ENCODE results near the gene RASA3. TPM values are rescaled to one million over a fixed set of nuclear protein-coding genes. Genes with fewer than 3 reads are reported as not detected.

The RASA3 gene
- total RNA-seq, 2 donors from 2014 or later, result 10.2 to 13.2 TPM

DNA sequence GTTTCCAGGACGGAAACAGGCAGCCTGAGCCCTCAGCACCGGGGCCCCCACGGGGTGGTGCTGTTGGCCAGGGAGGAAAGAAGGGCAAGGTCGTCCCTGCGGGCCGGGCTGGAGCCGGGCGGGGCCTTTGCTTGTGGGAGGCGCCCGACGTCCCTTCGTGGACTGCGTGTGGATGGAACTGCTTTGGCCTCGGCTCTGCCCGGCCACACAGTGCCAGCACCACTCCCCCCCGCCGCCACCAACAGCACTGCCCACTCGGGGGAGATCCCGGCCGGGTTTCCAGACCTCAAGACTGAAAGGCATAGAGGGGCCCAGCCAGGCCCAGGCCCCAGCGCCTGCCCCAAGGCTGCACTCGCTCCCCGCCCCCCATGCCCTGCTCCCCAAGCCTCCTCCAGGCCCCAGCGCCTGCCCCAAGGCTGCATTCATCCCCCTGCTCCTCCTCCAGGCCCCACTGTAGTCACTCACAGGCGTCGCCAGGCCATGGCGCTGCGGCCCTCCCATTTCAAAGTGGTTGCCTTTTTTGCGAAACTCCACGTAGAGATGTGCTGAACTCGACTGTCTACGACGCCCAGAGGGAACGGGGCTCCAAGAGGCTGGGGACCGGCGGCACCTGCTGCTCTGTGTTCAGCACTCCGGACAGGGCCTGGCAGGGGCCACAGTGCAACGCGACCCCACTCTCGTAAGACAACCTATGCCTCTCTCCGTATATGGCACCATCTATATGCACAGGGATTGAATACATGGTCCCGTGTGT is 181.0 kb downstream of the RASA3 start:
- H3K4me3 ChIP-seq, result peak overlapping the region in 1 of 2 donors; percentile 29
- peaks cover 0 to 20% of the 10 kb centered on the region in 2 donors for H3K4me1 ChIP-seq

GRCh38 chr13:113950451-113951245 is 181.8 kb downstream of the RASA3 start:
- Histone ChIP-seq H3K9me3 (no peaks in the 10 kb centered on the region), H3K4me3 (no peak overlapping the region), H3K27ac (no peak overlapping the region), H3K27me3 (no peaks in the 10 kb centered on the region), H3K36me3 (no peaks in the 10 kb centered on the region), H3K4me1 (peaks cover 0 to 20% of the 10 kb centered on the region in 2 donors)
- DNase-seq (ENCODE audit: low spot score), result no peak
- TF ChIP-seq CTCF (IDR thresholded peaks at IDR 0.05), result no peak

More for the DNA sequence above, 181.0 kb downstream of the RASA3 start:
- Histone ChIP-seq H3K27ac (no peak overlapping the region), H3K36me3 (no peaks in the 10 kb centered on the region), H3K9me3 (no peaks in the 10 kb centered on the region), H3K27me3 (no peaks in the 10 kb centered on the region)
- TF ChIP-seq CTCF (IDR thresholded peaks at IDR 0.05), result peak; percentile 70 to 93
- DNase-seq (ENCODE audit: low spot score), result peak; percentile 90

DNA sequence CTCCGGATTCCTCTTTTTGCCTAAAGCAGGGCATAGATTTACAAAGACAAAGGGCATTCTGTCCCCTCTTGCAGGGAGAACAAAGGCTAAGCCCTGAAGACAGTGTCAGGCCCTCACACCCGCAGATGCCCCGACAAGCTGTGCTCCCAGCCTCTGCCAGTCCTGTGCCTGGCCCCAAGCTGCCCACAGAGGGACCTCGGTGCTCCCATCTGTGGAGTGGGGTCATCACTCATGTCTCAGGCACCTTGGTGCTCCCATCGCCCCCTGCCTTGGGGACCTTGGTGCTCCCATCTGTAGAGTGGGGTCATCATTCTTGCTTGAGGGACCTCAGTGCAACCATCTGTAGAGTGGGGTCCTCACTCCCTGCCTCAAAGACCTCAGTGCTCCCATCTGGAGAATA is 182.9 kb downstream of the RASA3 start:
- H3K4me3 ChIP-seq, result no peak overlapping the region
- H3K36me3 ChIP-seq, result no peaks in the 10 kb centered on the region
- H3K27ac ChIP-seq, result no peak overlapping the region
- H3K27me3 ChIP-seq, result no peaks in the 10 kb centered on the region
- TF ChIP-seq CTCF (IDR thresholded peaks at IDR 0.05), result no peak
- peaks cover 0 to 20% of the 10 kb centered on the region in 2 donors for H3K4me1 ChIP-seq
- H3K9me3 ChIP-seq, result no peaks in the 10 kb centered on the region
- DNase-seq (ENCODE audit: low spot score), result no peak

- Histone ChIP-seq H3K27me3 (no peaks in the 10 kb centered on the region), H3K27ac (no peak overlapping the region), H3K9me3 (no peaks in the 10 kb centered on the region), H3K4me3 (no peak overlapping the region), H3K4me1 (peaks cover 0 to 20% of the 10 kb centered on the region in 2 donors), H3K36me3 (no peaks in the 10 kb centered on the region)
- TF ChIP-seq CTCF (IDR thresholded peaks at IDR 0.05), result no peak
- no peak for DNase-seq (ENCODE audit: low spot score)
These were observed 184.2 kb downstream of the RASA3 start for GRCh38 chr13:113948034-113948742.

DNA sequence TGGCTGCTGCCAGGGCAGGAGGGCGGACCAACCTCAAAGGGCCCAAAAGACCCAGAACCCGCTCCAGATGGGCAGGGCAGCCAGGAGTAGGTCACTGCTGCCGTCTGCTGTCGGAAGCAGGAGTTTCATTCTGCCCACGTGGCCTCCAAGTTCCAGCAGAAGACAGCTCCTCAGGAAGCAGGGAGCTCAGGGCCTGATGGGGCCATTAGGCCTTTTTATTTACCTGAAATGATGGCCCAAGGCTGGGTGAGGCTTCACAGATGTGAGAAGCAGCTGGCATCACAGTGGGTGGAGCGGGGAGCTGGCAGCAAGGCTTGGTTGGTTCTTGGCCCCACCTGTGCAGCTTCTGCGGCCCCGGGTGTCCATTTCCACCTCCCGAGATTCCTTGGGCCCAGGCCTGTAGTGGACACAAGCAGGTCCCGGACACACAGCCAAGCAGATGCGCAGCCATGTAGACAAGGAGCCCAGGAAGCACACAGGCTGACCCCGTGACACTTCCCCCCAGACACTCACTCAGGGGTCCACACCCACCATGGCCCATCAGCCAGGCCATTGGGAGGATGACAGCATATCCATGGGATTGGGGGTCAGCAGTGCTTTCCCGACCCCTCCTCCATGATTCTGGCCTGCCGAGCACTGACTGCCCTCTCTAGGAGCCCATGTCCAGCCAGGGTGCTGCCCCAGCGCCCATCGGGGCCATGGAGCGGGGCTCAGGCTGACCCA is 185.0 kb downstream of the RASA3 start:
- DNase-seq (ENCODE audit: low spot score), result no peak
- no peak overlapping the region for H3K27ac ChIP-seq

More for the DNA sequence above, 185.0 kb downstream of the RASA3 start:
- H3K9me3 ChIP-seq, result no peaks in the 10 kb centered on the region
- no peak overlapping the region for H3K4me3 ChIP-seq
- H3K27me3 ChIP-seq, result no peaks in the 10 kb centered on the region
- H3K36me3 ChIP-seq, result no peaks in the 10 kb centered on the region
- H3K4me1 ChIP-seq, result peaks cover 0 to 20% of the 10 kb centered on the region in 2 donors
- TF ChIP-seq CTCF (IDR thresholded peaks at IDR 0.05), result peak; percentile 52 to 82

Measured in right atrium auricular region (tissue), 2 donors.